HEK293 (cell line): ENCODE data around the gene METTL24.
"Not testable (repeated sequence)": the region's sequence is repeated elsewhere in the genome, so short reads cannot be mapped to it uniquely, and the experiment has no call there.

Source experiments
- CTCF ChIA-PET: fragments of 350-600 bp; formaldehyde crosslinking; extraction: SDS; loops from one replicate; lab custom pipeline; 2021; ENCODE audit warnings: antibody characterized with exemption; lab: Yijun Ruan, JAX
- POLR2A ChIA-PET: fragments of 300-600 bp; formaldehyde crosslinking; extraction: SDS; loops from one replicate; lab custom pipeline; 2020; ENCODE audit warnings: antibody characterized with exemption, inconsistent platforms; lab: Yijun Ruan, JAX
- H3K27ac ChIP-seq: fragments of 200-500 bp; sonication (Bioruptor generic); 2 replicates; pipeline ENCODE4 v1.5.1; 2014; ENCODE audit warnings: low read depth, low read length, control low read depth, inconsistent platforms; ENCODE audit errors: extremely low read depth
- H3K36me3 ChIP-seq, 2 experiments: fragments of 200-500 bp in 1 of 2; sonication (Bioruptor generic) in 1 of 2; 1 replicate in 1 of 2; 2 replicates in 1 of 2; pipeline ENCODE4 v1.5.1; 2014 to 2017; ENCODE audit warnings: inconsistent platforms in 2 of 2, low read length in 2 of 2; ENCODE audit not compliant: control insufficient read depth in 2 of 2, insufficient read depth in 1 of 2
- H3K4me1 ChIP-seq: fragments of 200-500 bp; sonication (Bioruptor generic); 2 replicates; pipeline ENCODE4 v1.5.1; 2014; ENCODE audit warnings: mild to moderate bottlenecking, low read length, inconsistent platforms; ENCODE audit not compliant: control insufficient read depth, insufficient read depth
- H3K4me3 ChIP-seq: 2 replicates; pipeline ENCODE4 v1.5.1; 2011; ENCODE audit warnings: low read depth, mild to moderate bottlenecking, control low read depth, low read length, moderate library complexity
- H3K9me3 ChIP-seq: fragments of 200-500 bp; sonication (Bioruptor generic); 2 replicates; pipeline ENCODE4 v1.5.1; 2014; ENCODE audit warnings: low read depth, low read length, inconsistent platforms; ENCODE audit not compliant: control insufficient read depth, insufficient read depth
- BCL11A ChIP-seq: fragments of 450-650 bp; formaldehyde crosslinking; IDR thresholded peaks from 2 replicates; pipeline ENCODE4 v1.5.1; 2016; ENCODE audit warnings: low read depth, missing biosample characterization, missing genetic modification characterization
- GLI4 ChIP-seq: fragments of 450-650 bp; formaldehyde crosslinking; IDR thresholded peaks from 2 replicates; pipeline ENCODE4 v1.5.1; 2016; ENCODE audit warnings: missing biosample characterization, missing genetic modification characterization
- KLF16 ChIP-seq: fragments of 450-650 bp; formaldehyde crosslinking; IDR thresholded peaks from 2 replicates; pipeline ENCODE4 v1.5.1; 2017; ENCODE audit warnings: missing biosample characterization, missing genetic modification characterization
- OVOL3 ChIP-seq: fragments of 450-650 bp; formaldehyde crosslinking; IDR thresholded peaks from 2 replicates; pipeline ENCODE4 v1.5.1; 2016; ENCODE audit warnings: missing biosample characterization, missing genetic modification characterization
- SP3 ChIP-seq: fragments of 450-650 bp; formaldehyde crosslinking; IDR thresholded peaks from 2 replicates; pipeline ENCODE4 v1.5.1; 2016; ENCODE audit warnings: missing biosample characterization, missing genetic modification characterization
- ZEB2 ChIP-seq: fragments of 450-650 bp; formaldehyde crosslinking; IDR thresholded peaks from 2 replicates; pipeline ENCODE4 v1.5.1; 2016; ENCODE audit warnings: missing biosample characterization, missing genetic modification characterization
- ZNF175 ChIP-seq: fragments of 450-650 bp; formaldehyde crosslinking; IDR thresholded peaks from 2 replicates; pipeline ENCODE4 v1.5.1; 2016; ENCODE audit warnings: missing biosample characterization, missing genetic modification characterization
- ZNF18 ChIP-seq: fragments of 450-650 bp; formaldehyde crosslinking; IDR thresholded peaks from 2 replicates; pipeline ENCODE4 v1.5.1; 2016; ENCODE audit warnings: missing biosample characterization, missing genetic modification characterization
- ZNF214 ChIP-seq: fragments of 450-650 bp; formaldehyde crosslinking; IDR thresholded peaks from 2 replicates; pipeline ENCODE4 v1.5.1; 2017; ENCODE audit warnings: missing biosample characterization, mild to moderate bottlenecking, missing genetic modification characterization, borderline replicate concordance
- ZNF398 ChIP-seq: fragments of 450-650 bp; formaldehyde crosslinking; IDR thresholded peaks from 2 replicates; pipeline ENCODE4 v1.5.1; 2017; ENCODE audit warnings: missing biosample characterization, missing genetic modification characterization
- ZNF48 ChIP-seq: fragments of 450-650 bp; formaldehyde crosslinking; IDR thresholded peaks from 2 replicates; pipeline ENCODE4 v1.5.1; 2016; ENCODE audit warnings: missing biosample characterization, missing genetic modification characterization
- ZNF629 ChIP-seq: fragments of 450-650 bp; formaldehyde crosslinking; IDR thresholded peaks from 2 replicates; pipeline ENCODE4 v1.5.1; 2017; ENCODE audit warnings: missing biosample characterization, missing genetic modification characterization
- ZNF777 ChIP-seq: fragments of 450-650 bp; formaldehyde crosslinking; IDR thresholded peaks from 2 replicates; pipeline ENCODE4 v1.5.1; 2017; ENCODE audit warnings: missing biosample characterization, missing genetic modification characterization, borderline replicate concordance
- ZSCAN23 ChIP-seq: fragments of 450-650 bp; formaldehyde crosslinking; IDR thresholded peaks from 2 replicates; pipeline ENCODE4 v1.5.1; 2016; ENCODE audit warnings: missing biosample characterization, missing genetic modification characterization
- TF ChIP-seq, protein P1 (sequence below): fragments of 450-650 bp; formaldehyde crosslinking; IDR thresholded peaks from 2 replicates; pipeline ENCODE4 v1.5.1; 2016; ENCODE audit warnings: missing biosample characterization, missing genetic modification characterization, borderline replicate concordance
- TF ChIP-seq, protein P2 (sequence below): fragments of 450-650 bp; IDR thresholded peaks from 2 replicates; pipeline ENCODE4 v1.5.1; 2018; ENCODE audit warnings: missing biosample characterization, mild to moderate bottlenecking, missing genetic modification characterization

METTL24 gene

GRCh38 chr6:110250058-110250457 lies 108.1 kb downstream of the METTL24 start (continued):
- TF ChIP-seq KLF16 (tag by site-specific recombination), result no peak

GRCh38 chr6:110246900-110247546 lies 111.1 kb downstream of the METTL24 start:
- no peaks in the 10 kb centered on the region for H3K9me3 ChIP-seq
- ChIA-PET POLR2A (interaction anchor here (0.8 kb wide), 1 partner anchor 40 kb away, joined by 3 read pairs; no protein-coding TSS in a partner anchor), CTCF (interaction anchor here (1.1 kb wide), 1 partner anchor 144 kb away, joined by 3 read pairs; no protein-coding TSS in a partner anchor)
- no peaks in the 10 kb centered on the region for H3K4me1 ChIP-seq
- no peak overlapping the region for H3K27ac ChIP-seq
- no peaks in the 10 kb centered on the region for H3K36me3 ChIP-seq
- TF ChIP-seq ZNF175 (tag by site-specific recombination) (no peak), ZNF398 (no peak), SP3 (no peak), ZNF18 (no peak), ZNF214 (tag by site-specific recombination) (no peak), GLI4 (tag by site-specific recombination) (no peak), ZEB2 (tag by site-specific recombination) (no peak), ZNF777 (tag by site-specific recombination) (no peak), ZSCAN23 (tag by site-specific recombination) (no peak)
- TF ChIP-seq, protein P1, sequence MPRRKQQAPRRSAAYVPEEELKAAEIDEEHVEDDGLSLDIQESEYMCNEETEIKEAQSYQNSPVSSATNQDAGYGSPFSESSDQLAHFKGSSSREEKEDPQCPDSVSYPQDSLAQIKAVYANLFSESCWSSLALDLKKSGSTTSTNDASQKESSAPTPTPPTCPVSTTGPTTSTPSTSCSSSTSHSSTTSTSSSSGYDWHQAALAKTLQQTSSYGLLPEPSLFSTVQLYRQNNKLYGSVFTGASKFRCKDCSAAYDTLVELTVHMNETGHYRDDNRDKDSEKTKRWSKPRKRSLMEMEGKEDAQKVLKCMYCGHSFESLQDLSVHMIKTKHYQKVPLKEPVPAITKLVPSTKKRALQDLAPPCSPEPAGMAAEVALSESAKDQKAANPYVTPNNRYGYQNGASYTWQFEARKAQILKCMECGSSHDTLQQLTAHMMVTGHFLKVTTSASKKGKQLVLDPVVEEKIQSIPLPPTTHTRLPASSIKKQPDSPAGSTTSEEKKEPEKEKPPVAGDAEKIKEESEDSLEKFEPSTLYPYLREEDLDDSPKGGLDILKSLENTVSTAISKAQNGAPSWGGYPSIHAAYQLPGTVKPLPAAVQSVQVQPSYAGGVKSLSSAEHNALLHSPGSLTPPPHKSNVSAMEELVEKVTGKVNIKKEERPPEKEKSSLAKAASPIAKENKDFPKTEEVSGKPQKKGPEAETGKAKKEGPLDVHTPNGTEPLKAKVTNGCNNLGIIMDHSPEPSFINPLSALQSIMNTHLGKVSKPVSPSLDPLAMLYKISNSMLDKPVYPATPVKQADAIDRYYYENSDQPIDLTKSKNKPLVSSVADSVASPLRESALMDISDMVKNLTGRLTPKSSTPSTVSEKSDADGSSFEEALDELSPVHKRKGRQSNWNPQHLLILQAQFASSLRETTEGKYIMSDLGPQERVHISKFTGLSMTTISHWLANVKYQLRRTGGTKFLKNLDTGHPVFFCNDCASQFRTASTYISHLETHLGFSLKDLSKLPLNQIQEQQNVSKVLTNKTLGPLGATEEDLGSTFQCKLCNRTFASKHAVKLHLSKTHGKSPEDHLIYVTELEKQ, result no peak
- TF ChIP-seq, protein P2, sequence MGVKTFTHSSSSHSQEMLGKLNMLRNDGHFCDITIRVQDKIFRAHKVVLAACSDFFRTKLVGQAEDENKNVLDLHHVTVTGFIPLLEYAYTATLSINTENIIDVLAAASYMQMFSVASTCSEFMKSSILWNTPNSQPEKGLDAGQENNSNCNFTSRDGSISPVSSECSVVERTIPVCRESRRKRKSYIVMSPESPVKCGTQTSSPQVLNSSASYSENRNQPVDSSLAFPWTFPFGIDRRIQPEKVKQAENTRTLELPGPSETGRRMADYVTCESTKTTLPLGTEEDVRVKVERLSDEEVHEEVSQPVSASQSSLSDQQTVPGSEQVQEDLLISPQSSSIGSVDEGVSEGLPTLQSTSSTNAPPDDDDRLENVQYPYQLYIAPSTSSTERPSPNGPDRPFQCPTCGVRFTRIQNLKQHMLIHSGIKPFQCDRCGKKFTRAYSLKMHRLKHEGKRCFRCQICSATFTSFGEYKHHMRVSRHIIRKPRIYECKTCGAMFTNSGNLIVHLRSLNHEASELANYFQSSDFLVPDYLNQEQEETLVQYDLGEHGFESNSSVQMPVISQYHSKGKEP (tag by site-specific recombination), result no peak
- TF ChIP-seq, all 188 proteins: peak for 0
- no peak overlapping the region for H3K4me3 ChIP-seq

- Histone ChIP-seq H3K4me1 (no peaks in the 10 kb centered on the region), H3K9me3 (no peaks in the 10 kb centered on the region), H3K4me3 (no peak overlapping the region), H3K36me3 (no peaks in the 10 kb centered on the region), H3K27ac (no peak overlapping the region)
- POLR2A ChIA-PET, result interaction anchor here (0.8 kb wide), 1 partner anchor 39 kb away, joined by 3 read pairs; no protein-coding TSS in a partner anchor
- CTCF ChIA-PET, result interaction anchor here (1.1 to 1.5 kb wide), 2 partner anchors 145 to 207 kb away, joined by 3 to 5 read pairs; no protein-coding TSS in a partner anchor
- TF ChIP-seq ZNF629 (tag by site-specific recombination) (no peak), OVOL3 (tag by site-specific recombination) (no peak), BCL11A (tag by site-specific recombination) (no peak), ZNF48 (tag by site-specific recombination) (no peak)
Observed at GRCh38 chr6:110246378-110246777, 111.8 kb downstream of the METTL24 start.

DNA sequence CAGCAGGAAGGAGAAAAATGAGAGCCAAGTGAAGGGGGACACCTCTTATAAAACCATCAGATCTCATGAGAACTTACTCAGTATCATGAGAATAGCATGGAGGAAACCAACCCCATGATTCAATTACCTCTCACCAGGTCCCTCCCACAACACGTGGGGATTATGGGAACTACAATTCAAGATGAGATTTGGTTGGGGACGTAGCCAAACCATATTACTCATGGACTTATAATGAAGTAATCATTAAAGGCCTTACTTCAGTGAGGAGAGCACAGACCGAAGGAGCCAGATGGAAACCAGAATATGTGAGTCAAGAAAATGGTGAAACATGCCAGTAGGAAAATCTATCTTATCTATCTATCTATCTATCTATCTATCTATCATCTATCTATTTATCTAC lies 113.5 kb downstream of the METTL24 start:
- H3K4me3 ChIP-seq, H3K4me1 ChIP-seq, H3K36me3 ChIP-seq, H3K27ac ChIP-seq, POLR2A ChIA-PET, H3K9me3 ChIP-seq: not testable (repeated sequence)
- CTCF ChIA-PET, result interaction anchor here (1.5 kb wide), 1 partner anchor 205 kb away, joined by 5 read pairs; no protein-coding TSS in a partner anchor
